NOMO-1 treated with DMSO at 0.1 percent for 48 hours (cell line): ENCODE measurements around the gene PCNT.
A peak's percentile ranks its signal among the peaks of the same experiment; 100 is the strongest.
"Not testable (repeated sequence)": the region's sequence is repeated elsewhere in the genome, so short reads cannot be mapped to it uniquely, and the experiment has no call there.

ENCODE experiments used
- DNase-seq: peaks from one replicate; lab custom pipeline; 2025; ENCODE audit not compliant: unreplicated experiment; lab: John Stamatoyannopoulos, UW

PCNT gene

GRCh38 chr21:46425041-46425440 is 101.1 kb downstream of the PCNT start:
- DNase-seq = no peak

GRCh38 chr21:46425571-46425970 is 101.6 kb downstream of the PCNT start:
- DNase-seq = no peak

- no peak for DNase-seq
Observed at GRCh38 chr21:46426313-46427046, 102.5 kb downstream of the PCNT start.

- DNase-seq = no peak
Observed at GRCh38 chr21:46427516-46427915, 103.6 kb downstream of the PCNT start.

- DNase-seq = no peak
Observed at GRCh38 chr21:46428286-46428685, 104.3 kb downstream of the PCNT start.

- DNase-seq = no peak
Observed at GRCh38 chr21:46428987-46429710, 105.2 kb downstream of the PCNT start.

- no peak for DNase-seq
Observed at GRCh38 chr21:46429754-46430681, 106.1 kb downstream of the PCNT start.

- DNase-seq = no peak
Observed at GRCh38 chr21:46431448-46431847, 107.5 kb downstream of the PCNT start.

GRCh38 chr21:46431884-46432488 is 108.0 kb downstream of the PCNT start:
- DNase-seq = peak; percentile 71

GRCh38 chr21:46433116-46433515 is 109.2 kb downstream of the PCNT start:
- not testable (repeated sequence) for DNase-seq

GRCh38 chr21:46434322-46434958 is 110.5 kb downstream of the PCNT start:
- DNase-seq = no peak

GRCh38 chr21:46435786-46436227 is 111.9 kb downstream of the PCNT start:
- no peak for DNase-seq

- DNase-seq = peak; percentile 21
Observed at GRCh38 chr21:46436621-46437020, 112.7 kb downstream of the PCNT start.

GRCh38 chr21:46437096-46437498 is 113.1 kb downstream of the PCNT start:
- DNase-seq = no peak

- DNase-seq = no peak
Observed at GRCh38 chr21:46437511-46437910, 113.6 kb downstream of the PCNT start.

GRCh38 chr21:46438241-46438640 is 114.3 kb downstream of the PCNT start:
- DNase-seq = no peak

- no peak for DNase-seq
Observed at GRCh38 chr21:46439906-46440305, 116.0 kb downstream of the PCNT start.

GRCh38 chr21:46441331-46441730 is 117.4 kb downstream of the PCNT start:
- DNase-seq = no peak

- DNase-seq = no peak
Observed at GRCh38 chr21:46441961-46442498, 118.1 kb downstream of the PCNT start.

- DNase-seq = no peak
Observed at GRCh38 chr21:46442938-46443337, 119.0 kb downstream of the PCNT start.
